IMR-90 (cell line): Measurements from ENCODE around the gene SDCCAG8. TPM values are rescaled to one million over a fixed set of nuclear protein-coding genes. Genes with fewer than 3 reads are reported as not detected.
A peak's percentile ranks its signal among the peaks of the same experiment; 100 is the strongest.

Experiments
- ATAC-seq: fragments of 200-7000 bp; cut with Tn5 transposase; 2 replicates; pipeline ENCODE4 v1.9.1; 2020; ENCODE audit warnings: low read depth, mild to moderate bottlenecking, moderate library complexity
- BruUV-seq: library from RNA; stranded (reverse); fragments of 400-500 nt; replicated peaks from 2 replicates; lab custom pipeline; 2021; lab: Mats Ljungman, UMichigan
- CTCF ChIA-PET: fragments of 300-600 bp; formaldehyde crosslinking; extraction: SDS; loops from one replicate; lab custom pipeline; 2021; ENCODE audit warnings: antibody characterized with exemption; lab: Yijun Ruan, JAX
- POLR2A ChIA-PET: fragments of 300-600 bp; sonication (Branson Sonifier 250); formaldehyde crosslinking; loops from one replicate; lab custom pipeline; 2022; ENCODE audit warnings: antibody characterized with exemption; ENCODE audit not compliant: unreplicated experiment; lab: Charles Lee
- DNase-seq: peaks from one replicate; pipeline ENCODE4 v3.0.0; 2013
- H2AFZ ChIP-seq: replicated peaks from 2 replicates; pipeline ENCODE3; 2013; ENCODE audit warnings: low read length, mild to moderate bottlenecking; ENCODE audit not compliant: poor library complexity
- H2AK5ac ChIP-seq: 2 replicates; pipeline ENCODE4 v1.6.1; 2013; ENCODE audit warnings: low read depth, low read length, inconsistent platforms
- H2AK9ac ChIP-seq: replicated peaks from 2 replicates; pipeline ENCODE3; 2013; ENCODE audit warnings: mild to moderate bottlenecking, low read depth, low read length, moderate library complexity; ENCODE audit not compliant: poor library complexity
- H2BK120ac ChIP-seq: 2 replicates; pipeline ENCODE4 v1.6.1; 2013; ENCODE audit warnings: low read depth, low read length, inconsistent platforms
- H2BK15ac ChIP-seq: 3 replicates; pipeline ENCODE4 v1.6.1; 2013; ENCODE audit warnings: low read depth, low read length, inconsistent platforms
- H2BK20ac ChIP-seq: 2 replicates; pipeline ENCODE4 v1.6.1; 2013; ENCODE audit warnings: low read depth, mild to moderate bottlenecking, inconsistent platforms, low read length, moderate library complexity
- H2BK5ac ChIP-seq: 2 replicates; pipeline ENCODE4 v1.6.1; 2013; ENCODE audit warnings: mild to moderate bottlenecking, low read depth, low read length, inconsistent platforms; ENCODE audit not compliant: poor library complexity, severe bottlenecking
- H3K14ac ChIP-seq: replicated peaks from 2 replicates; pipeline ENCODE4 v1.6.1; 2013; ENCODE audit warnings: low read depth, low read length, inconsistent platforms
- H3K18ac ChIP-seq: 2 replicates; pipeline ENCODE4 v1.6.1; 2013; ENCODE audit warnings: low read depth, low read length, control low read depth
- H3K23ac ChIP-seq: 2 replicates; pipeline ENCODE4 v1.6.1; 2013; ENCODE audit warnings: low read depth, low read length, inconsistent platforms
- H3K27ac ChIP-seq: 2 replicates; pipeline ENCODE4 v1.5.1; 2013; ENCODE audit warnings: mild to moderate bottlenecking, control low read depth, low read length; ENCODE audit not compliant: insufficient read depth
- H3K27me3 ChIP-seq: 2 replicates; pipeline ENCODE4 v1.6.1; 2013; ENCODE audit warnings: low read length; ENCODE audit not compliant: control insufficient read depth, insufficient read depth
- H3K36me3 ChIP-seq: 2 replicates; pipeline ENCODE4 v1.6.1; 2013; ENCODE audit warnings: low read length, mixed read lengths; ENCODE audit not compliant: control insufficient read depth, insufficient read depth
- H3K4ac ChIP-seq: 2 replicates; pipeline ENCODE4 v1.6.1; 2013; ENCODE audit warnings: low read depth, low read length, inconsistent platforms
- H3K4me1 ChIP-seq: 2 replicates; pipeline ENCODE4 v1.6.1; 2013; ENCODE audit warnings: low read length, mixed read lengths; ENCODE audit not compliant: control insufficient read depth, insufficient read depth
- H3K4me2 ChIP-seq: 2 replicates; pipeline ENCODE4 v1.6.1; 2013; ENCODE audit warnings: low read depth, mild to moderate bottlenecking, control low read depth, low read length, moderate library complexity
- H3K4me3 ChIP-seq: 2 replicates; pipeline ENCODE4 v1.5.1; 2013; ENCODE audit warnings: low read depth, mild to moderate bottlenecking, control low read depth, low read length, moderate library complexity; ENCODE audit not compliant: insufficient read depth
- H3K56ac ChIP-seq: 2 replicates; pipeline ENCODE4 v1.6.1; 2013; ENCODE audit warnings: low read length, inconsistent platforms; ENCODE audit not compliant: insufficient read depth; ENCODE audit errors: extremely low read depth
- H3K79me1 ChIP-seq, 2 experiments: 2 replicates each; pipeline ENCODE4 v1.6.1; 2013; ENCODE audit warnings: low read length in 2 of 2, inconsistent platforms in 1 of 2, low read depth in 1 of 2
- H3K9ac ChIP-seq: 2 replicates; pipeline ENCODE4 v1.6.1; 2013; ENCODE audit warnings: low read depth, low read length, control low read depth
- H3K9me1 ChIP-seq: 2 replicates; pipeline ENCODE4 v1.6.1; 2013; ENCODE audit warnings: low read length, inconsistent platforms; ENCODE audit not compliant: insufficient read depth
- H3K9me3 ChIP-seq: 2 replicates; pipeline ENCODE4 v1.6.1; 2013; ENCODE audit warnings: low read length; ENCODE audit not compliant: control insufficient read depth, insufficient read depth
- H4K20me1 ChIP-seq: 2 replicates; pipeline ENCODE4 v1.6.1; 2013; ENCODE audit warnings: low read length, inconsistent platforms; ENCODE audit not compliant: insufficient read depth
- H4K5ac ChIP-seq: 2 replicates; pipeline ENCODE4 v1.6.1; 2013; ENCODE audit warnings: mild to moderate bottlenecking, low read depth, low read length, control low read depth
- H4K8ac ChIP-seq, 2 experiments: 2 replicates each; pipeline ENCODE4 v1.6.1; 2013; ENCODE audit warnings: low read depth in 2 of 2, low read length in 2 of 2, control low read depth in 1 of 2, inconsistent platforms in 1 of 2
- H4K91ac ChIP-seq: 2 replicates; pipeline ENCODE4 v1.6.1; 2013; ENCODE audit warnings: low read depth, low read length, inconsistent platforms; ENCODE audit not compliant: insufficient read depth
- BHLHE40 ChIP-seq: fragments of 150-350 bp; IDR thresholded peaks from 2 replicates; pipeline ENCODE4 v1.6.1; 2016; ENCODE audit warnings: mild to moderate bottlenecking, low read depth, low read length
- CEBPB ChIP-seq: IDR thresholded peaks from 2 replicates; pipeline ENCODE4 v1.6.1; 2012; ENCODE audit warnings: low read depth, low read length, improper control_type of control experiment
- CHD1 ChIP-seq: IDR thresholded peaks from 2 replicates; pipeline ENCODE4 v1.6.1; 2012; ENCODE audit warnings: low read depth, low read length, improper control_type of control experiment
- FOS ChIP-seq: fragments of 150-350 bp; IDR thresholded peaks from 2 replicates; pipeline ENCODE4 v1.6.1; 2016; ENCODE audit warnings: low read depth, low read length
- MAFK ChIP-seq: IDR thresholded peaks from 2 replicates; pipeline ENCODE4 v1.6.1; 2012; ENCODE audit warnings: low read depth, low read length, improper control_type of control experiment
- MAZ ChIP-seq: IDR thresholded peaks from 2 replicates; pipeline ENCODE4 v1.6.1; 2012; ENCODE audit warnings: low read depth, mild to moderate bottlenecking, low read length, improper control_type of control experiment, moderate library complexity, borderline replicate concordance
- MXI1 ChIP-seq: IDR thresholded peaks from 2 replicates; pipeline ENCODE4 v1.6.1; 2012; ENCODE audit warnings: low read depth, mild to moderate bottlenecking, low read length, moderate library complexity, borderline replicate concordance
- NFE2L2 ChIP-seq: fragments of 150-350 bp; IDR thresholded peaks from 2 replicates; pipeline ENCODE4 v1.6.1; 2016; ENCODE audit warnings: low read depth, mild to moderate bottlenecking, low read length
- POLR2A ChIP-seq: IDR thresholded peaks from 2 replicates; pipeline ENCODE4 v1.6.1; 2012; ENCODE audit warnings: mild to moderate bottlenecking, low read depth, low read length
- RAD21 ChIP-seq: IDR thresholded peaks from 2 replicates; pipeline ENCODE4 v1.6.1; 2012; ENCODE audit warnings: low read length, improper control_type of control experiment
- RCOR1 ChIP-seq: IDR thresholded peaks from 2 replicates; pipeline ENCODE4 v1.6.1; 2012; ENCODE audit warnings: mild to moderate bottlenecking, low read length, improper control_type of control experiment; ENCODE audit not compliant: insufficient replicate concordance
- RFX5 ChIP-seq: IDR thresholded peaks from 2 replicates; pipeline ENCODE4 v1.8.0; 2012; ENCODE audit warnings: low read depth, mild to moderate bottlenecking, low read length, moderate library complexity
- SMC3 ChIP-seq: fragments of 150-350 bp; IDR thresholded peaks from 2 replicates; pipeline ENCODE4 v1.6.1; 2016; ENCODE audit warnings: low read depth, mild to moderate bottlenecking, antibody characterized with exemption, low read length, moderate library complexity
- WGBS, 2 experiments: methylation state at CpG; one replicate each; pipeline versions ENCODE4 v1.1.5 to v1.1.7; 2013; ENCODE audit warnings: missing lambda C conversion rate in 2 of 2; ENCODE audit not compliant: insufficient read length in 1 of 2; ENCODE audit errors: extremely low coverage in 2 of 2; 5-methylcytosine and 5-hydroxymethylcytosine counted together
- dilution Hi-C: fragments of 300-500 bp; cut with HindIII; formaldehyde crosslinking; loops from one replicate; pipeline ENCODE4 v1.14.3; 2018; ENCODE audit warnings: low sequenced_read_pairs; ENCODE audit not compliant: unreplicated experiment
- in situ Hi-C: fragments of 300-500 bp; cut with MboI; formaldehyde crosslinking; loops from 3 replicates; pipeline ENCODE4 v1.14.3; 2019; ENCODE audit warnings: low sequenced_read_pairs, inconsistent platforms, mixed read lengths
- intact Hi-C: fragments of 100-400 bp; cut with micrococcal nuclease; formaldehyde crosslinking; loops from 2 replicates; pipeline ENCODE4 v1.10.0; 2022
- polyA plus RNA-seq, 3 experiments: library from polyadenylated mRNA; depleted of rRNA; stranded (reverse); fragments of >200 nt; gene quantifications; 2 replicates each; pipeline ENCODE4 v1.2.3, GENCODE V29; 2012; ENCODE audit warnings: low replicate concordance in 1 of 3
- total RNA-seq: library from RNA; depleted of rRNA; stranded (reverse); fragments of >200 nt; gene quantifications from 2 replicates; pipeline ENCODE4 v1.2.3, GENCODE V29; 2012
- TF ChIP-seq, protein P1 (sequence below): fragments of 150-350 bp; IDR thresholded peaks from 2 replicates; pipeline ENCODE4 v1.6.1; 2016; ENCODE audit warnings: low read depth, mild to moderate bottlenecking, low read length, moderate library complexity, borderline replicate concordance
- TF ChIP-seq, protein P2 (sequence below): fragments of 150-350 bp; IDR thresholded peaks from 2 replicates; pipeline ENCODE4 v1.6.1; 2017; ENCODE audit warnings: mild to moderate bottlenecking, antibody characterized with exemption, low read length, low read depth
- TF ChIP-seq, protein P3 (sequence below): conservative IDR thresholded peaks from 2 replicates; pipeline ENCODE4 v1.5.1; 2012; ENCODE audit warnings: mild to moderate bottlenecking, low read depth, low read length, improper control_type of control experiment

Gene SDCCAG8
- total and polyA plus RNA-seq, 2 of the 4 experiments (the other 2 are of a cell fraction), result 25.2 to 46.8 TPM

DNA sequence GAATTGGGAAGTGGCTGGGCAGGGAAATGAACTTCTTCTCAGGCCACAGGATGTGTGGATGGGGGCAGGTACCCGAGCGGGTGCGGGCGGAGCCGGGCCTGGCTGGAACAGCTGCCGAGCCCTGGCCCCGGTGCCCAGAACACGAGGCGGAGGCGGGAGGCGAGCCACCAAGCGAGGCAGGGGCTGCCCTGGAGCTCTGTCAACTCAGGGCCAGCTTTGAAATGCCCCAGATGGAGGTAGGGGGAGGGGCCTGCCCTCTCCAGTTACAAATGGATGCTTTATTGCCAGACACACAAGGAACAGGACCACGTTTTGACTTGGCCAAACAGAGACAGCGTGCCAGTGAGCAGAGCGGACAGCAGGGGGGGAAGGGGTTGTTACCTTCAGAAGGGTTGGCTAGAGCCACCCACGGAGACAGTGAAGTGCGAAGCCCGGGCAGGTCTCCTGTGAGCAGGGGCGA lies 240.4 kb downstream of the SDCCAG8 start:
- H3K18ac ChIP-seq, result peak overlapping the region; percentile 37
- peak overlapping the region; percentile 24 for H2AFZ ChIP-seq
- peak overlapping the region; percentile 38; the same call in 1 of the 2 replicates for H3K4ac ChIP-seq
- DNase-seq (no peak), ATAC-seq (no peak; the same call in 1 of the 2 replicates)
- CTCF ChIA-PET, result no interaction called here
- no peak overlapping the region for H3K9ac ChIP-seq
- TF ChIP-seq RFX5 (no peak), MXI1 (no peak), CHD1 (no peak), RAD21 (no peak), SMC3 (no peak), RCOR1 (no peak), FOS (no peak), POLR2A (no peak), MAZ (no peak), NFE2L2 (no peak), BHLHE40 (no peak), MAFK (no peak), CEBPB (no peak)
- TF ChIP-seq, protein P1, sequence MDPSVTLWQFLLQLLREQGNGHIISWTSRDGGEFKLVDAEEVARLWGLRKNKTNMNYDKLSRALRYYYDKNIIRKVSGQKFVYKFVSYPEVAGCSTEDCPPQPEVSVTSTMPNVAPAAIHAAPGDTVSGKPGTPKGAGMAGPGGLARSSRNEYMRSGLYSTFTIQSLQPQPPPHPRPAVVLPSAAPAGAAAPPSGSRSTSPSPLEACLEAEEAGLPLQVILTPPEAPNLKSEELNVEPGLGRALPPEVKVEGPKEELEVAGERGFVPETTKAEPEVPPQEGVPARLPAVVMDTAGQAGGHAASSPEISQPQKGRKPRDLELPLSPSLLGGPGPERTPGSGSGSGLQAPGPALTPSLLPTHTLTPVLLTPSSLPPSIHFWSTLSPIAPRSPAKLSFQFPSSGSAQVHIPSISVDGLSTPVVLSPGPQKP, result no peak
- TF ChIP-seq, protein P2, sequence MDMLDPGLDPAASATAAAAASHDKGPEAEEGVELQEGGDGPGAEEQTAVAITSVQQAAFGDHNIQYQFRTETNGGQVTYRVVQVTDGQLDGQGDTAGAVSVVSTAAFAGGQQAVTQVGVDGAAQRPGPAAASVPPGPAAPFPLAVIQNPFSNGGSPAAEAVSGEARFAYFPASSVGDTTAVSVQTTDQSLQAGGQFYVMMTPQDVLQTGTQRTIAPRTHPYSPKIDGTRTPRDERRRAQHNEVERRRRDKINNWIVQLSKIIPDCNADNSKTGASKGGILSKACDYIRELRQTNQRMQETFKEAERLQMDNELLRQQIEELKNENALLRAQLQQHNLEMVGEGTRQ, result no peak
- TF ChIP-seq, protein P3, sequence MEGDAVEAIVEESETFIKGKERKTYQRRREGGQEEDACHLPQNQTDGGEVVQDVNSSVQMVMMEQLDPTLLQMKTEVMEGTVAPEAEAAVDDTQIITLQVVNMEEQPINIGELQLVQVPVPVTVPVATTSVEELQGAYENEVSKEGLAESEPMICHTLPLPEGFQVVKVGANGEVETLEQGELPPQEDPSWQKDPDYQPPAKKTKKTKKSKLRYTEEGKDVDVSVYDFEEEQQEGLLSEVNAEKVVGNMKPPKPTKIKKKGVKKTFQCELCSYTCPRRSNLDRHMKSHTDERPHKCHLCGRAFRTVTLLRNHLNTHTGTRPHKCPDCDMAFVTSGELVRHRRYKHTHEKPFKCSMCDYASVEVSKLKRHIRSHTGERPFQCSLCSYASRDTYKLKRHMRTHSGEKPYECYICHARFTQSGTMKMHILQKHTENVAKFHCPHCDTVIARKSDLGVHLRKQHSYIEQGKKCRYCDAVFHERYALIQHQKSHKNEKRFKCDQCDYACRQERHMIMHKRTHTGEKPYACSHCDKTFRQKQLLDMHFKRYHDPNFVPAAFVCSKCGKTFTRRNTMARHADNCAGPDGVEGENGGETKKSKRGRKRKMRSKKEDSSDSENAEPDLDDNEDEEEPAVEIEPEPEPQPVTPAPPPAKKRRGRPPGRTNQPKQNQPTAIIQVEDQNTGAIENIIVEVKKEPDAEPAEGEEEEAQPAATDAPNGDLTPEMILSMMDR, result no peak
- H2BK15ac ChIP-seq, result no peak overlapping the region
- dilution Hi-C loops, result no loop called here
- no peaks in the 10 kb centered on the region for H4K20me1 ChIP-seq
- H2AK5ac ChIP-seq, result peak overlapping the region; percentile 54; the same call in 1 of the 2 replicates
- no peak overlapping the region for H3K4me2 ChIP-seq
- no peak overlapping the region for H3K23ac ChIP-seq
- peaks cover 3% of the 10 kb centered on the region; the same call in 1 of the 2 replicates for H3K36me3 ChIP-seq
- intact Hi-C loops, result no loop called here
- H4K5ac ChIP-seq, result peak overlapping the region; percentile 74
- BruUV-seq, result no TSS peak
- no peak overlapping the region for H3K56ac ChIP-seq
- 74% methylated on average over 7 of the region's 19 CpGs; no CpG with 5 or more reads in 1 of the 2 experiments for WGBS, 2 experiments
- peaks cover 3% of the 10 kb centered on the region for H3K9me1 ChIP-seq
- no peaks in the 10 kb centered on the region for H3K9me3 ChIP-seq
- POLR2A ChIA-PET, result no interaction called here
- H4K91ac ChIP-seq, result peak overlapping the region; percentile 38; the same call in 1 of the 2 replicates
- peak overlapping the region; percentile 20 for H2AK9ac ChIP-seq
- H3K4me1 ChIP-seq, result peaks cover 22% of the 10 kb centered on the region
- peak overlapping the region; percentile 2 for H2BK5ac ChIP-seq
- in situ Hi-C loops, result loop anchor here (25.0 kb wide), 1 partner anchor 791 kb away; no protein-coding TSS in a partner anchor
- H2BK20ac ChIP-seq, result no peak overlapping the region
- H3K79me1 ChIP-seq, result peaks cover 3 to 9% of the 10 kb centered on the region in 2 experiments; a peak in 2 of 4 replicates
- no peaks in the 10 kb centered on the region for H3K27me3 ChIP-seq
- no peak overlapping the region; the same call in 1 of the 2 replicates for H3K14ac ChIP-seq
- H3K27ac ChIP-seq, result peak overlapping the region; percentile 39; the same call in 1 of the 2 replicates
- peak overlapping the region in 1 of 2 experiments; percentile 58; a peak in 2 of 4 replicates for H4K8ac ChIP-seq
- H2BK120ac ChIP-seq, result peak overlapping the region; percentile 44; the same call in 1 of the 2 replicates
- H3K4me3 ChIP-seq, result no peak overlapping the region
